Nucleus accumbens (tissue), 56 donors: ENCODE data around the gene LIPM.
A peak's percentile ranks its signal among the peaks of the same experiment; 100 is the strongest.

Source experiments
- DNase-seq, 56 donors: peaks; one replicate each; lab custom pipeline; 2025; lab: John Stamatoyannopoulos, UW

The LIPM gene

GRCh38 chr10:88802523-88803285 is at the start of gene LIPM:
Gene LIPM, plus strand, starts transcription at chr10:88802730. Its CDS starts 167 bp downstream, at chr10:88802897.
- no peak for DNase-seq

- no peak for DNase-seq
These were observed 48.2 kb upstream of the LIPM start for GRCh38 chr10:88754287-88754686.

- DNase-seq: no peak
These were observed 46.8 kb upstream of the LIPM start for GRCh38 chr10:88755753-88756152.

- no peak for DNase-seq
These were observed 45.9 kb upstream of the LIPM start for GRCh38 chr10:88756660-88757059.

GRCh38 chr10:88759366-88760101 is 43.0 kb upstream of the LIPM start, which contains the start of gene LIPN:
Gene LIPN, plus strand, starts transcription at chr10:88760020. Its CDS starts 1,386 bp downstream, at chr10:88761406.
- peak in 1 of 56 donors; percentile 4 for DNase-seq

- no peak for DNase-seq
These were observed 39.6 kb upstream of the LIPM start for GRCh38 chr10:88762906-88763305.

- DNase-seq: no peak
These were observed 39.1 kb upstream of the LIPM start for GRCh38 chr10:88763441-88763840.

GRCh38 chr10:88764110-88764509 is 38.4 kb upstream of the LIPM start:
- no peak for DNase-seq

- DNase-seq: no peak
These were observed 36.7 kb upstream of the LIPM start for GRCh38 chr10:88765816-88766215.

- DNase-seq: no peak
These were observed 33.1 kb upstream of the LIPM start for GRCh38 chr10:88769384-88769783.

- no peak for DNase-seq
These were observed 21.3 kb upstream of the LIPM start for GRCh38 chr10:88781206-88781605.

GRCh38 chr10:88782222-88782621 is 20.3 kb upstream of the LIPM start:
- DNase-seq: no peak

- no peak for DNase-seq
These were observed 18.8 kb upstream of the LIPM start for GRCh38 chr10:88783724-88784123.

- no peak for DNase-seq
These were observed 16.3 kb upstream of the LIPM start for GRCh38 chr10:88786032-88786770.

GRCh38 chr10:88787463-88787862 is 15.1 kb upstream of the LIPM start:
- DNase-seq: no peak

GRCh38 chr10:88788924-88789323 is 13.6 kb upstream of the LIPM start:
- DNase-seq: no peak

- no peak for DNase-seq
These were observed 10.6 kb upstream of the LIPM start for GRCh38 chr10:88791924-88792323.

GRCh38 chr10:88792661-88793060 is 9.9 kb upstream of the LIPM start:
- DNase-seq: peak in 14 of 56 donors; percentile 1 to 22 (median 10)

GRCh38 chr10:88793712-88794299 is 8.7 kb upstream of the LIPM start:
- DNase-seq: no peak

- DNase-seq: no peak
These were observed 7.8 kb upstream of the LIPM start for GRCh38 chr10:88794731-88795130.
